Measurements from ENCODE around the gene ZDHHC3.

- TF ChIP-seq CTCF (IDR thresholded peaks at IDR 0.05; ENCODE audit: insufficient read depth, low read length) (no peak), POLR2AphosphoS5 (IDR thresholded peaks at IDR 0.05; ENCODE audit: low read depth) (no peak), REST (IDR thresholded peaks at IDR 0.05; ENCODE audit: insufficient replicate concordance, low read depth) (no peak)
These were observed 90.4 kb downstream of the ZDHHC3 start for GRCh38 chr3:44885618-44886017.
